Measurements from ENCODE around the gene RAPGEF3.

RAPGEF3 gene

GRCh38 chr12:47790676-47791350, 32.1 kb upstream of the RAPGEF3 start:
- DNase-seq: no peak

- DNase-seq: no peak
Measured at GRCh38 chr12:47789712-47790489, 31.2 kb upstream of the RAPGEF3 start.

GRCh38 chr12:47789141-47789540, 30.5 kb upstream of the RAPGEF3 start:
- no peak for DNase-seq

- DNase-seq: no peak
Measured at GRCh38 chr12:47787596-47788319, 29.1 kb upstream of the RAPGEF3 start.

- no peak for DNase-seq
Measured at GRCh38 chr12:47786662-47787280, 28.1 kb upstream of the RAPGEF3 start.

GRCh38 chr12:47785887-47786661, 27.4 kb upstream of the RAPGEF3 start:
- no peak for DNase-seq

- DNase-seq: no peak
Measured at GRCh38 chr12:47785036-47785886, 26.6 kb upstream of the RAPGEF3 start.

GRCh38 chr12:47783821-47784819, 25.4 kb upstream of the RAPGEF3 start:
- DNase-seq: no peak

GRCh38 chr12:47783024-47783755, 24.5 kb upstream of the RAPGEF3 start:
- DNase-seq: no peak

GRCh38 chr12:47782372-47782770, 23.7 kb upstream of the RAPGEF3 start:
- DNase-seq: no peak

- DNase-seq: no peak
Measured at GRCh38 chr12:47781479-47782371, 23.0 kb upstream of the RAPGEF3 start.

- DNase-seq: no peak
Measured at GRCh38 chr12:47779943-47780504, 21.3 kb upstream of the RAPGEF3 start.

- no peak for DNase-seq
Measured at GRCh38 chr12:47779301-47779942, 20.7 kb upstream of the RAPGEF3 start.

- no peak for DNase-seq
Measured at GRCh38 chr12:47778881-47779280, 20.2 kb upstream of the RAPGEF3 start.

- DNase-seq: no peak
Measured at GRCh38 chr12:47777741-47778558, 19.3 kb upstream of the RAPGEF3 start.

- DNase-seq: no peak
Measured at GRCh38 chr12:47777151-47777550, 18.5 kb upstream of the RAPGEF3 start.

All from cortex of kidney (tissue), 1 donor.